ENCODE data around the gene GGNBP2.
"Not testable (repeated sequence)": the region's sequence is repeated elsewhere in the genome, so short reads cannot be mapped to it uniquely, and the experiment has no call there.

GGNBP2 gene

GRCh38 chr17:36601303-36602029, 56.7 kb downstream of the GGNBP2 start, which contains the start of gene MRM1:
Gene MRM1, plus strand, starts transcription at chr17:36601583. Its CDS starts 228 bp downstream, at chr17:36601811.
- peak; percentile 87 for DNase-seq (ENCODE audit: extremely low spot score)
- CTCF ChIA-PET = interaction anchor here (0.5 to 4.0 kb wide), 3 partner anchors 24 to 638 kb away, joined by 3 to 20 read pairs (median 3); no protein-coding TSS in a partner anchor
- TF ChIP-seq ARNT (IDR thresholded peaks at IDR 0.05) (no peak), TARDBP (IDR thresholded peaks at IDR 0.05) (no peak), BHLHE40 (IDR thresholded peaks at IDR 0.05; ENCODE audit: borderline replicate concordance) (no peak), ELF4 (IDR thresholded peaks at IDR 0.05) (peak; percentile 95), L3MBTL2 (conservative IDR thresholded peaks at IDR 0.05) (peak; percentile 69)
- POLR2A ChIA-PET = interaction anchor here (0.6 to 3.0 kb wide), 17 partner anchors 9 to 757 kb away, joined by 3 to 36 read pairs (median 4); partner anchors contain the start of genes DHRS11, GGNBP2, MYO19 and PIGW

DNA sequence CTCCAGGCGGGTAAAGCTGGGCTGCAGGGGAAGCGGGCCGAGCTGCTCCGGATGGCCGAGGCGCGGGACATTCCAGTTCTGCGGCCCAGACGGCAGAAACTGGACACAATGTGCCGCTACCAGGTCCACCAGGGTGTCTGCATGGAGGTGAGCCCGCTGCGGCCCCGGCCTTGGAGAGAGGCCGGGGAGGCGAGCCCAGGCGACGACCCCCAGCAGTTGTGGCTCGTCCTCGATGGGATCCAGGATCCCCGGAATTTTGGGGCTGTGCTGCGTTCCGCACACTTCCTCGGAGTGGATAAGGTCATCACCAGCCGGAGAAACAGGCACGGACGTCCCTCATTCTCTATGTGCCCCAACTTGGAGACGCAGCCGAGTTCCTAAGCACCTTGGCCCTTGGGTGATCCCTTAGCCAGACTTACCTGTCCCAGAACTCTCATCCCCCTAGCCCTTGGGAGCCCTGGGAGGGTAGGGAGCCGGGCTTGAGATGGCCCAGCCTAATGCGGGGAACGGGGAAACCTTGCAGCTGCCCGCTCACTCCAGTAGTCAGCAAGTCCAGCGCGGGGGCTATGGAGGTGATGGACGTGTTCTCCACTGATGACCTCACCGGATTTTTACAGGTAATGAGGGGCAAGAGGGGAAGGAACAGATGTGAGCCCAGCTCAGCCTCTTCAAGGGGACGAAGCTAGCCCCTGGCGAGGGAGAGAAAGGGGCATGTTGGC, 57.5 kb downstream of the GGNBP2 start:
- TF ChIP-seq SUZ12 (IDR thresholded peaks at IDR 0.05) (no peak), NFRKB (IDR thresholded peaks at IDR 0.05) (no peak), ELF4 (IDR thresholded peaks at IDR 0.05) (no peak), CTBP1 (IDR thresholded peaks at IDR 0.05; ENCODE audit: borderline replicate concordance) (no peak), BHLHE40 (IDR thresholded peaks at IDR 0.05; ENCODE audit: borderline replicate concordance) (no peak), ZNF384 (IDR thresholded peaks at IDR 0.05) (no peak)
- no peak for DNase-seq (ENCODE audit: extremely low spot score)
- ChIA-PET POLR2A (interaction anchor here (0.7 to 3.0 kb wide), 21 partner anchors 7 to 756 kb away, joined by 3 to 36 read pairs (median 4); partner anchors contain the start of genes DHRS11, GGNBP2, MYO19 and PIGW), CTCF (interaction anchor here (0.5 to 4.0 kb wide), 7 partner anchors 9 to 82 kb away, joined by 3 to 20 read pairs (median 6); no protein-coding TSS in a partner anchor)

- peak; percentile 58 for DNase-seq (ENCODE audit: extremely low spot score)
- TF ChIP-seq L3MBTL2 (conservative IDR thresholded peaks at IDR 0.05) (no peak), FOXM1 (IDR thresholded peaks at IDR 0.05; ENCODE audit: borderline replicate concordance) (peak; percentile 21; the same call in 1 of the 2 replicates)
- ChIA-PET CTCF (interaction anchor here (0.6 to 4.0 kb wide), 8 partner anchors 9 to 503 kb away, joined by 3 to 20 read pairs (median 6); no protein-coding TSS in a partner anchor), POLR2A (interaction anchor here (0.7 to 3.0 kb wide), 9 partner anchors 8 to 68 kb away, joined by 3 to 36 read pairs (median 3); partner anchors contain the start of genes DHRS11, GGNBP2, MYO19 and PIGW)
Observed at GRCh38 chr17:36602924-36603384, 58.2 kb downstream of the GGNBP2 start.

DNA sequence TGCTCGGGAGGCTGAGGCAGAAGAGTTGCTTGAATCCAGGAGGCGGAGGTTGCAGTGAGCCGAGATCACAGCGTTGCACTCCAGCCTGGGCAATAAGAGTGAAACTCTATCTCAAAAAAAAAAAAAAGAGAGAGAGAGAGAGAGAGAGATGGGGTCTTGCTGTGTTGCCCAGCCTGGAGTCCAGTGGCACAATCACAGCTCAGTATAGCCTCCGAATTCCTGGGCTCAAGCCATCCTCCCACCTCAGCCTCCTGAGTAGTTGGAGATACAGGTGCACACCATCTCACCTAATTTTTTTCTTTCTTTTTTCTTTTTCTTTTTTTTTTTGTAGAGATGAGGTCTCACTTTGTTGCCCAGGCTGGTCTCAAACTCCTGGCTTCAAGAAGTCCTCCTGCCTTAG, 60.3 kb downstream of the GGNBP2 start:
- DNase-seq (ENCODE audit: extremely low spot score); CTCF ChIA-PET; POLR2A ChIA-PET: not testable (repeated sequence)

- ChIA-PET POLR2A (no interaction called here), CTCF (interaction anchor here (1.3 kb wide), 1 partner anchor 63 kb away, joined by 4 read pairs; no protein-coding TSS in a partner anchor)
Observed at GRCh38 chr17:36608280-36608679, 63.6 kb downstream of the GGNBP2 start.

GRCh38 chr17:36608794-36609497, 64.2 kb downstream of the GGNBP2 start:
- TF ChIP-seq FOXA1 (IDR thresholded peaks at IDR 0.05) (no peak), SP1 (IDR thresholded peaks at IDR 0.05) (no peak), ARNT (IDR thresholded peaks at IDR 0.05) (no peak), TARDBP (IDR thresholded peaks at IDR 0.05) (no peak), L3MBTL2 (conservative IDR thresholded peaks at IDR 0.05) (no peak), ZNF384 (IDR thresholded peaks at IDR 0.05) (no peak), CTBP1 (IDR thresholded peaks at IDR 0.05; ENCODE audit: borderline replicate concordance) (no peak), NFRKB (IDR thresholded peaks at IDR 0.05) (no peak), HDGF (IDR thresholded peaks at IDR 0.05; ENCODE audit: borderline replicate concordance) (no peak), BHLHE40 (IDR thresholded peaks at IDR 0.05; ENCODE audit: borderline replicate concordance) (no peak), SUZ12 (IDR thresholded peaks at IDR 0.05) (no peak), ELF4 (IDR thresholded peaks at IDR 0.05) (no peak), FOXK2 (IDR thresholded peaks at IDR 0.05) (no peak), LEF1 (IDR thresholded peaks at IDR 0.05; ENCODE audit: borderline replicate concordance) (no peak)
- TF ChIP-seq, protein P1, sequence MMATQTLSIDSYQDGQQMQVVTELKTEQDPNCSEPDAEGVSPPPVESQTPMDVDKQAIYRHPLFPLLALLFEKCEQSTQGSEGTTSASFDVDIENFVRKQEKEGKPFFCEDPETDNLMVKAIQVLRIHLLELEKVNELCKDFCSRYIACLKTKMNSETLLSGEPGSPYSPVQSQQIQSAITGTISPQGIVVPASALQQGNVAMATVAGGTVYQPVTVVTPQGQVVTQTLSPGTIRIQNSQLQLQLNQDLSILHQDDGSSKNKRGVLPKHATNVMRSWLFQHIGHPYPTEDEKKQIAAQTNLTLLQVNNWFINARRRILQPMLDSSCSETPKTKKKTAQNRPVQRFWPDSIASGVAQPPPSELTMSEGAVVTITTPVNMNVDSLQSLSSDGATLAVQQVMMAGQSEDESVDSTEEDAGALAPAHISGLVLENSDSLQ (IDR thresholded peaks at IDR 0.05) = no peak
- no peak for DNase-seq (ENCODE audit: extremely low spot score)
- POLR2A ChIA-PET = no interaction called here
- CTCF ChIA-PET = no interaction called here

More at GRCh38 chr17:36608280-36608679, 63.6 kb downstream of the GGNBP2 start:
- no peak for DNase-seq (ENCODE audit: extremely low spot score)
- no peak for TF ChIP-seq ELF4 (IDR thresholded peaks at IDR 0.05)
- TF ChIP-seq BHLHE40 (IDR thresholded peaks at IDR 0.05; ENCODE audit: borderline replicate concordance) = no peak
- no peak for TF ChIP-seq SUZ12 (IDR thresholded peaks at IDR 0.05)
- TF ChIP-seq FOXK2 (IDR thresholded peaks at IDR 0.05) = no peak
- no peak for TF ChIP-seq HDGF (IDR thresholded peaks at IDR 0.05; ENCODE audit: borderline replicate concordance)
- TF ChIP-seq NFRKB (IDR thresholded peaks at IDR 0.05) = no peak
- TF ChIP-seq L3MBTL2 (conservative IDR thresholded peaks at IDR 0.05) = no peak
- no peak for TF ChIP-seq LEF1 (IDR thresholded peaks at IDR 0.05; ENCODE audit: borderline replicate concordance)
- TF ChIP-seq, protein P1 (IDR thresholded peaks at IDR 0.05) = no peak
- TF ChIP-seq SP1 (IDR thresholded peaks at IDR 0.05) = no peak
- no peak for TF ChIP-seq FOXM1 (IDR thresholded peaks at IDR 0.05; ENCODE audit: borderline replicate concordance)
- TF ChIP-seq ARNT (IDR thresholded peaks at IDR 0.05) = no peak
- TF ChIP-seq CTBP1 (IDR thresholded peaks at IDR 0.05; ENCODE audit: borderline replicate concordance) = no peak
- TF ChIP-seq FOXA1 (IDR thresholded peaks at IDR 0.05) = no peak
- no peak for TF ChIP-seq TARDBP (IDR thresholded peaks at IDR 0.05)
- TF ChIP-seq ZNF384 (IDR thresholded peaks at IDR 0.05) = no peak

Measured in HEK293T (cell line).